Keratinocyte (primary cell): ENCODE data around the gene PIH1D1.

Experiments
- EZH2 ChIP-seq: IDR thresholded peaks from one replicate; pipeline ENCODE4 v1.6.1; 2012; ENCODE audit warnings: inconsistent platforms, mild to moderate bottlenecking, low read length, moderate library complexity
- TF ChIP-seq, protein P1 (sequence below), 3 experiments: IDR thresholded peaks in 1 of 3; conservative IDR thresholded peaks in 1 of 3; optimal IDR thresholded peaks in 1 of 3; 2 replicates in 2 of 3; 3 replicates in 1 of 3; pipeline versions ENCODE3 to v1.5.1; 2011; ENCODE audit warnings: low read length in 3 of 3, mild to moderate bottlenecking in 3 of 3, moderate library complexity in 2 of 3, control low read depth in 1 of 3, inconsistent platforms in 1 of 3; ENCODE audit not compliant: insufficient read depth in 2 of 3; ENCODE audit errors: extremely low read depth in 1 of 3

DNA sequence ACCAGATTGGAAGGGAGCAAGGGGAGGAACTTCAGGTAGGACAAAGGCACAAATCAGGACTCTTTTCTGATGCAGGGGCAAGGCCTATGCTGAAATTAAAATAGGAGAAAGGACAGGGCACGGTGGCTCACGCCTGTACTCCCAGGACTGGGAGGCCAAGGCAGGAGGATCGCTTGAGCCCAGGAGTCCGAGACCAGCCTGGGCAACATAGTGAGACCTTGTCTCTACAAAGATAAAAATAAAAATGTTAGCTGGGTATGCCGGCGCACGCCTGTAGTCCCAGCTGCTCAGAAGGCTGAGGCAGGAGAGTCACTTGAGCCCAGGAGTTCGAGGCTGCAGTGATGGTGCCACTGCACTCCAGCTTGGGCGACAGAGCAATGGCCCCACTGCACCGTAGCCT, 15.9 kb downstream of the PIH1D1 start:
- TF ChIP-seq EZH2: no peak
- TF ChIP-seq, protein P1, sequence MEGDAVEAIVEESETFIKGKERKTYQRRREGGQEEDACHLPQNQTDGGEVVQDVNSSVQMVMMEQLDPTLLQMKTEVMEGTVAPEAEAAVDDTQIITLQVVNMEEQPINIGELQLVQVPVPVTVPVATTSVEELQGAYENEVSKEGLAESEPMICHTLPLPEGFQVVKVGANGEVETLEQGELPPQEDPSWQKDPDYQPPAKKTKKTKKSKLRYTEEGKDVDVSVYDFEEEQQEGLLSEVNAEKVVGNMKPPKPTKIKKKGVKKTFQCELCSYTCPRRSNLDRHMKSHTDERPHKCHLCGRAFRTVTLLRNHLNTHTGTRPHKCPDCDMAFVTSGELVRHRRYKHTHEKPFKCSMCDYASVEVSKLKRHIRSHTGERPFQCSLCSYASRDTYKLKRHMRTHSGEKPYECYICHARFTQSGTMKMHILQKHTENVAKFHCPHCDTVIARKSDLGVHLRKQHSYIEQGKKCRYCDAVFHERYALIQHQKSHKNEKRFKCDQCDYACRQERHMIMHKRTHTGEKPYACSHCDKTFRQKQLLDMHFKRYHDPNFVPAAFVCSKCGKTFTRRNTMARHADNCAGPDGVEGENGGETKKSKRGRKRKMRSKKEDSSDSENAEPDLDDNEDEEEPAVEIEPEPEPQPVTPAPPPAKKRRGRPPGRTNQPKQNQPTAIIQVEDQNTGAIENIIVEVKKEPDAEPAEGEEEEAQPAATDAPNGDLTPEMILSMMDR (optimal IDR thresholded peaks at IDR 0.05 in 1 of 3, IDR thresholded peaks at IDR 0.05 in 1 of 3, conservative IDR thresholded peaks at IDR 0.05 in 1 of 3; ENCODE audit: extremely low read depth in 1 of 3, insufficient read depth in 2 of 3, low read length in 3 of 3): no peak
